Immature natural killer cell (primary cell): Measurements from ENCODE around the gene CDH3. TPM values are rescaled to one million over a fixed set of nuclear protein-coding genes. Genes with fewer than 3 reads are reported as not detected.

Experiments used
- DNase-seq, 3 donors: peaks; one replicate each; pipeline ENCODE4 v3.0.0; 2022; ENCODE audit warnings: mixed read lengths in 1 of 3
- H3K27ac Mint-ChIP-seq, 6 donors: one replicate each; pipeline ENCODE4 v1.8.0; 2020; ENCODE audit warnings: mixed read lengths in 6 of 6, mild to moderate bottlenecking in 5 of 6, inconsistent platforms in 4 of 6, moderate library complexity in 3 of 6
- H3K27me3 Mint-ChIP-seq, 3 donors: one replicate each; pipeline ENCODE4 v1.8.0; 2020 to 2021; ENCODE audit warnings: low read depth in 3 of 3, mild to moderate bottlenecking in 3 of 3, mixed read lengths in 3 of 3, moderate library complexity in 3 of 3, inconsistent platforms in 1 of 3
- H3K36me3 Mint-ChIP-seq, 3 donors: one replicate each; pipeline ENCODE4 v1.8.0; 2020; ENCODE audit warnings: mixed read lengths in 3 of 3, inconsistent platforms in 2 of 3, mild to moderate bottlenecking in 2 of 3
- H3K4me1 Mint-ChIP-seq, 2 donors: one replicate each; pipeline ENCODE4 v1.8.0; 2020; ENCODE audit warnings: inconsistent platforms in 2 of 2, mild to moderate bottlenecking in 2 of 2, mixed read lengths in 2 of 2, moderate library complexity in 1 of 2
- H3K4me3 Mint-ChIP-seq, 5 donors: one replicate each; pipeline ENCODE4 v1.8.0; 2020; ENCODE audit warnings: mild to moderate bottlenecking in 5 of 5, mixed read lengths in 5 of 5, inconsistent platforms in 3 of 5, moderate library complexity in 3 of 5
- H3K9me3 Mint-ChIP-seq, 6 donors: one replicate each; pipeline ENCODE4 v1.8.0; 2020; ENCODE audit warnings: mild to moderate bottlenecking in 6 of 6, mixed read lengths in 6 of 6, inconsistent platforms in 4 of 6, moderate library complexity in 3 of 6
- polyA plus RNA-seq, 3 donors: library from polyadenylated mRNA; unstranded; fragments of 300-500 nt; fragmentation: Illumina TruSeq; gene quantifications; one replicate each; pipeline ENCODE4 v1.2.3, GENCODE V29; 2021

CDH3 gene
- polyA plus RNA-seq, 3 donors from 2014 or later: not detected

DNA sequence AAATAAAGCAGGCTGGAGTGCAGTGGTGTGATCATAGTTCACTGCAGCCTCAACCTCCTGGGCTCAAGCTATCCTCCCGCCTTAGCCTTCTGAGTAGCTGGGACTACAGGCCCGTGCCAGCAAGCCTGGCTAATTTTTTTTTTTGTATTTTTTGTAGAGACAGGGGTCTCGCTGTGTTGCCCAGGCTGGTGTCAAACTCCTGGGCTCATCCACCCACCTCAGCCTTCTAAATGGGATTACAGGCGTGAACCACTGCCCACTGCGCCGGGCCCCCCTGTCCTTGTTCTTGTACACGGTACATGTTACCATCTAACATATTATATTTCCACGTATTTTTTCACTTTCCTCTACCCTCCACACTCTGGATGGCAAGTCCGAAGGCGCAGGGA lies 3.1 kb upstream of the CDH3 start:
- DNase-seq: no peak
- no peak overlapping the region for H3K4me3 Mint-ChIP-seq
- no peaks in the 10 kb centered on the region for H3K36me3 Mint-ChIP-seq
- peaks cover 12 to 33% (median 13%) of the 10 kb centered on the region in 3 donors for H3K27me3 Mint-ChIP-seq
- peaks cover 2 to 5% of the 10 kb centered on the region in 2 donors for H3K4me1 Mint-ChIP-seq
- no peak overlapping the region for H3K27ac Mint-ChIP-seq
- H3K9me3 Mint-ChIP-seq: no peaks in the 10 kb centered on the region

DNA sequence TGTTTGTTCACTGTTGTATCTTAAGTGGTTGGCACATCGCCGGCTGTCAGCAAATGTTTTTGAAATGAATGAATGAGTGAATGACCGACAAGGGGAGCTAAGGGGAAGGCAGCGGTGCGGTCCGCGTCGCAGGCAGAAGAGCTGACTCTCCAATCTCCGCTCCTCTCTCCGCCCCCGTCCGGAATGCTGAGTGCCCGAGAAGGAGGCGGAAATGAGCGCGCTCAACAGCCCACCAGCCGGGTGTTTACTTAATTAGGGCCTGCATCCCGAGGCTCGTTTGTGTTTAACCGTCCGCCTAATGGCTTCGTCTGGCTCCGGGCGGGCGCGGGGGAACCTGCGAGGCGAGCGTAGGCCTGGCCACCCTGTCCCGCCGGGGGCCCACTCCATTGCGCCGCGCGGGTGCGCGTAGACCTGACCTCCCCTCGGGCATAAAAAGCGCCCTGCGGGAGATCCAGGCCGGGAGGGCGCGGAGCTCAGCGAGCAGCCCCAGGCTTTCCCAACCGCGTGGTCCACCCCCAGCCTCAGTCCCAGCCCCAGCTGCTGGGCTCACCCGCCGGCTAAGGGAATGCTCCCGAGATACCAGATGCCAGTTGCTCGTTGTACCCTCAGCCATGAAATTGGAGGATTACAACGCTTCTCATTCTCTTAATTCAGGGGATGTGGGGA lies 2.5 kb upstream of the CDH3 start:
- peaks cover 12 to 34% (median 14%) of the 10 kb centered on the region in 3 donors for H3K27me3 Mint-ChIP-seq

DNA sequence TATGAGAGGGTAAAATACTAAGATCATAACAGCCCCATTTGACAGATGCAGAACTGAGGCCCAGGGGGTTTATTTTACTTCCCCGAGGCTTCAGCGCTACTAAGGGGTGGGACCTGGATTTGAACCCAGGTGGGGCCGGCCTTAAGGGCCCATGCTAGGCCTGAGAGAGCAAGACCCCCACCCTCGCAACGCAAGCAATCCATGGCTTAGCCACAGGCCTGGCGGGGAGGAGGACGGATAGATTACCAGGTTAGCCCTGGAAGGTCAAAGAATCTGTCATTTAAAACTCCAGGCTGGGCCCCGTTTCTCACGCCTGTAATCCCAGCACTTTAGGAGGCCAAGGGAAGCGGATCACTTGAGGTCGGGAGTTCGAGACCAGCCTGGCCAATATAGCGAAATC lies 1.9 kb upstream of the CDH3 start:
- no peak for DNase-seq
- Mint-ChIP-seq H3K27me3 (peaks cover 12 to 36% (median 15%) of the 10 kb centered on the region in 3 donors), H3K36me3 (no peaks in the 10 kb centered on the region), H3K4me3 (no peak overlapping the region), H3K4me1 (peaks cover 2 to 5% of the 10 kb centered on the region in 2 donors), H3K27ac (no peak overlapping the region), H3K9me3 (no peaks in the 10 kb centered on the region)

More for the DNA sequence above, 2.5 kb upstream of the CDH3 start:
- Mint-ChIP-seq H3K36me3 (no peaks in the 10 kb centered on the region), H3K4me3 (no peak overlapping the region), H3K9me3 (no peaks in the 10 kb centered on the region), H3K4me1 (peaks cover 2 to 5% of the 10 kb centered on the region in 2 donors), H3K27ac (no peak overlapping the region)
- no peak for DNase-seq

DNA sequence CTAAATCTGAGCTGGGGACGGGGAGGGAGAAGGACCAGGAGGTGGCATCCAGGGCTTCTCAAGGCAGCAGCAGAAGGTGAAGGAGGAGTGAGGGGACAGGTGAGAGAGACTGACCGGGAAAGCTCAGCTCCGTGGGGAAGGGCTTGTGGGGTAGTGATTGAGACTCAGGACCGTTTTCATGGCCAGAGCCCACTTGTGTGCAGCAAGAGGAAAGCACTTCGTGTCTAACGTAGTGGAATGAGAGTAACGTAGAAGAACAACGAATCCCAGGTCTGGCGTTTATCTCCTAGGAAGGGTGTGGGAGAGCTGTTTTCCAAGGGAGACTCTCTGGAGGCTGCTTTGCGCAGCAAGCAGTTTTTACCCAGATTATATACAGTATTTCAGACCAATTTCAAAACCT lies 1.3 kb upstream of the CDH3 start:
- H3K36me3 Mint-ChIP-seq: no peaks in the 10 kb centered on the region
- H3K4me3 Mint-ChIP-seq: no peak overlapping the region
- no peak for DNase-seq
- H3K4me1 Mint-ChIP-seq: peaks cover 2 to 5% of the 10 kb centered on the region in 2 donors
- H3K27me3 Mint-ChIP-seq: peaks cover 14 to 38% (median 15%) of the 10 kb centered on the region in 3 donors
- H3K27ac Mint-ChIP-seq: no peak overlapping the region
- H3K9me3 Mint-ChIP-seq: no peaks in the 10 kb centered on the region

DNA sequence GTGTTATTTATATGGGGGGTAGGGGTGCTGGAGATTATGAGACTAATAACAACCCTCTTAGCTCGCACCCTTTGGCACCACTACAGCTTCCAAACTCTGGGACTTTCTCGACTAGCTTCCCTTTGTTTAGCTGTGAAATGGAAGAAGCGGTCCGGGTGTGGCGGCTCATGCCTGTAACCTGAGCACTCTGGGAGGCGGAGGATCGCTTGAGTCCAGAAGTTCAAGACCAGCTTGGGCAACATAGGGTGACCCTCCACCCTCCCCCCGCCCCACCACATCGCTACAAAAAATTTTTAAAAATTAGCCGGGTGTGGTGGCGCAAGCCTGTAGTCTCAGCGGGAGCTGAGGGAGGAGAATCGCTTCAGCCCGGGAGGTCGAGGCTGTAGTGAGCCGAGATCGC lies 814 bp upstream of the CDH3 start:
- H3K4me3 Mint-ChIP-seq: no peak overlapping the region
- no peak for DNase-seq
- H3K36me3 Mint-ChIP-seq: no peaks in the 10 kb centered on the region
- peaks cover 15 to 41% (median 15%) of the 10 kb centered on the region in 3 donors for H3K27me3 Mint-ChIP-seq
- no peaks in the 10 kb centered on the region for H3K9me3 Mint-ChIP-seq
- H3K4me1 Mint-ChIP-seq: peaks cover 2 to 5% of the 10 kb centered on the region in 2 donors
- H3K27ac Mint-ChIP-seq: no peak overlapping the region

DNA sequence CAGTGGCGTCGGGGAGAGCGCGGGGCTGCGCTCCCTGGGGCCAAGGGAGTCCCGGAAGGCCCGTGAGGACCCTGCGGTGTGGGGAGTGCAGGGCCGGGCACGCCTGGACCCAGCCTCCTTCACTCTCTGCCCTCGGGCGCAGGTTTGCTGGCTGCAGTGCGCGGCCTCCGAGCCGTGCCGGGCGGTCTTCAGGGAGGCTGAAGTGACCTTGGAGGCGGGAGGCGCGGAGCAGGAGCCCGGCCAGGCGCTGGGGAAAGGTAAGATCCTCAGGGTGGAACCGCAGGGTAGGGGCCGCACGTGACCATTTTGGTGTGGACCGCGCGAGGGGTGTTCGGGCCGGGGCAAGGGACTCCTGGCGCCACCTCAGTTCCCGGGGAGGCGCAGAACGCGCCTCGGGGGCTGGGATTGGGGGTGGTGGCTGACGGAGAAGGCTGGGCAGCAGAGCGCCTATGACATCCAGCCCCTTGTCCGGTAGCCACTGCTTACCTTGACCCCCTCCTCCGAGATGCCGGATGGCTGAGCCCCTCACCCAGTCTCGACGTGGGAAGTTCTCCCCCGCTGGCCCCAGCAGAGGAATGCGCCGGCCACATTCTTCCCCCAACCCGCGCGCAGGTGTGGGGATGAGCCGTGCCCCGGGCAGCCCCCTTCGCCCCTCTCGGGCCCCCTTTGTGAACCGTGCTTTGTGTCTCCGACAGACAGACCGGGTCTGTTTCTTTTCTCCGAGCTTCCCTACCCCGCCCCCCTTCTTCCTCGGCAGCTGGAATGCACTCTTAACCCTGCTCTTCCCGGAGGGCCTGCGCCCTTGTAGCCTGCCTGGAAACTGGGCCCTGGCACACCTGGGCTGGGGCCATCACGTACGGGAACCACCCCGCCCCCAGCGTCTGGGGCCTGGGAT lies 631 bp downstream of the CDH3 start:
- Mint-ChIP-seq H3K36me3 (no peaks in the 10 kb centered on the region), H3K27me3 (peaks cover 13 to 38% (median 14%) of the 10 kb centered on the region in 3 donors), H3K4me1 (peaks cover 2 to 5% of the 10 kb centered on the region in 2 donors), H3K27ac (no peak overlapping the region), H3K9me3 (no peaks in the 10 kb centered on the region), H3K4me3 (no peak overlapping the region)
- no peak for DNase-seq

DNA sequence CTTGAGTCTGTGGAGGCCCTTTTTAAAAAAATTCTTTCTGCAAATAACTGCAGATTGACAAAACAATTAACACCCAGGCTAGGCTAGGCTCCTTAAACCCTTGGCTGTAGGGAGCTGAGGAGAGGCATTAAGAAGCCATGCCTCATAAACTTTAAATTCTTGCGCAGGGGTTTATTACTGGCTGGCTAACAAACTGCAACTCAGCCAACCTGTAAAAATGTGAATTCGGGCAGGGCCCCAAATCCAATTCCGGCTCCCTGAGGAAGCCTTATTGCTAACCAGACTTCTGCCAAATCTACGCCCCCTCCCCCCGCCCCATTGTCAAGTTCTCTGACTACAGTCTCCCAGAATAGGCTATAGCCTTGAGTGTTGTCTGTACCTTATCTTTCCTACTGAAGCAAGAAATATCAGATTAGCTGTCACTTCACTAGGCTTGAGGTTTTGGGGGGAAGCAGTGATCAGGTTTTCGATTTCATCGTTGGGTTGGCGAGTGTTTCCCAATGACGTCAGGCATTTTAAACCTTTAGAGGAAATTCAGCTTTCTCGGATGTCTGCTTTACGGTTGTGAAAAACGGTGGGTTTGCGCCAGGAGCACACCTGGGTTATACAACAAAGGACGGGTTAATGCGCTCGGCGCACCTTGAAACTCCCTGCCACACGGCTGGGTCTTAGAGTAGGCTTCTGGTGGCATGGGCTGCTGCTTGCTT lies 2.0 kb downstream of the CDH3 start:
- Mint-ChIP-seq H3K36me3 (no peaks in the 10 kb centered on the region), H3K27ac (no peak overlapping the region), H3K4me1 (peaks cover 2 to 5% of the 10 kb centered on the region in 2 donors), H3K4me3 (no peak overlapping the region), H3K9me3 (no peaks in the 10 kb centered on the region), H3K27me3 (peaks cover 9 to 34% (median 13%) of the 10 kb centered on the region in 3 donors)
- DNase-seq: no peak

DNA sequence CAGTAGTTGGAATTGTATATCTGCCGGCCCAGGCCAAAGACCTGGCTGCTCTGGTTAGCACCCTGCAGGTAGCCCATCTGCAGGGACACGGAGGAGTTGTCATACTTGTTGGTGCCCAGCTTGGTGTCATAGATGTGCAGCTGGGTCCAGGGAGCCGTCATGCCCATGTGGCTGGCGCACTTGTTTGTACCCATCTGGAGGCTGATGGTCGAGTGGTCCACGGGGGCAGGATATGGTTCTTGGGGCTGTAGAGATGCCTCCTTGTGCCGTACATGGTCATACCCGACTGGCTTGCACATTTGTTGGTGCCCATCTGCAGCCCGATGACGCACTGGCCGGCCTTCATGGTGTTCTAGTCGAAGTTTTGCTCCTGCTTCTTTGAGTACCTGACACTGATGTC lies 6.0 kb downstream of the CDH3 start:
- Mint-ChIP-seq H3K27me3 (peaks cover 4 to 14% (median 6%) of the 10 kb centered on the region in 3 donors), H3K36me3 (no peaks in the 10 kb centered on the region), H3K4me3 (no peak overlapping the region), H3K27ac (no peak overlapping the region), H3K9me3 (no peaks in the 10 kb centered on the region), H3K4me1 (no peaks in the 10 kb centered on the region)
- DNase-seq: no peak

DNA sequence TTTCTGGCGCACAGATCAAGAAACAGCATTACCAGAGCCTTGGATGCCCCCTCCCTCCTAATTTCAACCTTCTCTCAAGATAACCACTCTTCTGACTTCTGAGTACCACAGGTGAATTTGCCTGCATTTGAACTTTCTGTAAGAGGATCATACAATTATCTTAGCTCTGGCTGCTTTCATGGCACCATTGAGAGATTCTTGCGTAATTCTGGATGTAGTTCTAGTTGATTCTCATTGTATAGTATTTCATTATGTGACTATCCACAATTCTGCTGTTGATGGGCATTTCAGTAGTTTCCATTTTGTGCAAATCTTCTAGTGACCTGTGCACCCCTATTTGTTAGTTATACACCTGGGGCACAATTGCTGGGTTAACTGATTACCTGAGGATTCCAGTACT lies 7.5 kb downstream of the CDH3 start:
- no peaks in the 10 kb centered on the region for H3K36me3 Mint-ChIP-seq
- no peak for DNase-seq
- H3K4me3 Mint-ChIP-seq: no peak overlapping the region
- H3K27me3 Mint-ChIP-seq: peaks cover 2 to 13% (median 3%) of the 10 kb centered on the region in 3 donors
- H3K9me3 Mint-ChIP-seq: no peaks in the 10 kb centered on the region
- H3K4me1 Mint-ChIP-seq: no peaks in the 10 kb centered on the region
- no peak overlapping the region for H3K27ac Mint-ChIP-seq

DNA sequence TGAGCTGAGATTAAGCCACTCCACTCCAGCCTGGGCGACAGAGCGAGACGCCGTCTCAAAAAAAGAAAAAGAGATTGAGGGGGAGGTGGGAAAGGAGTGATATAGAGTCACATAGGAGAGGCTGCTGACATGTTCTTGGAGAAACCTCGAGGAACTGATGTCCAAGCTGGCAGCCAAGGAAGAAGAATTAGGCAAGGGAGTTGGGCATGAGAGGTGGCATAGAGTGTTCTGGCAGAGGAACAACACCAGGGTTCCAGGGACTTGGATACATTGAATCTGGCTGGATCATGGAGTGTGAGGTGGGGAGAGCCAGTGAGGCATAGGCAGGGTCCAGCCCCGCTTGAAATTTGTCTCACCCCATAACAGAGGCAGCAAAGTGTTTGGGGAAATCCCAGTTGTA lies 10.7 kb downstream of the CDH3 start:
- Mint-ChIP-seq H3K4me3 (no peak overlapping the region), H3K27ac (no peak overlapping the region), H3K4me1 (no peaks in the 10 kb centered on the region), H3K9me3 (no peaks in the 10 kb centered on the region), H3K36me3 (no peaks in the 10 kb centered on the region), H3K27me3 (peaks cover 0 to 1% (median 0%) of the 10 kb centered on the region in 3 donors)
- DNase-seq: no peak

DNA sequence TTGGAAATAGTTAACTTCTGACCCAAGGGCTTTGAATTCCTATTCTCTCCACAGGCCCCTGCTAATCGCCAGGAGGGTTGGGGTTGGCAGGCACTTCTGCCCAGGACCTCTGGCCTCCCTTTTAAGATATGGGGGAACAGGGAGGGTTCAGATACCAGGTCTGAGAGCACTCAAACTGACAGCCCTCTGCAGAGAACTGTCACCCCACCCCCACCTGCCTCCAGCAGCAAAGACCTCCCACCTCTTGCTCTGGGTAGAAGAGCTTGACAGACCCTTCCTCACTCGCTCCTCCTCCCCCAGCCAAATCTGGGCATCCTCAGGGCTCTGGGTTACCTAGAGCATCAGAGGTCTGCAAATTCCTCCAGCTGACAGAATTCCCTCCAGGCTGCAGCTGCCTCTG lies 11.6 kb downstream of the CDH3 start:
- no peak overlapping the region for H3K27ac Mint-ChIP-seq
- H3K9me3 Mint-ChIP-seq: no peaks in the 10 kb centered on the region
- H3K4me3 Mint-ChIP-seq: no peak overlapping the region
- peaks cover 0 to 4% (median 0%) of the 10 kb centered on the region in 3 donors for H3K27me3 Mint-ChIP-seq
- no peaks in the 10 kb centered on the region for H3K4me1 Mint-ChIP-seq
- H3K36me3 Mint-ChIP-seq: no peaks in the 10 kb centered on the region
- DNase-seq: no peak

DNA sequence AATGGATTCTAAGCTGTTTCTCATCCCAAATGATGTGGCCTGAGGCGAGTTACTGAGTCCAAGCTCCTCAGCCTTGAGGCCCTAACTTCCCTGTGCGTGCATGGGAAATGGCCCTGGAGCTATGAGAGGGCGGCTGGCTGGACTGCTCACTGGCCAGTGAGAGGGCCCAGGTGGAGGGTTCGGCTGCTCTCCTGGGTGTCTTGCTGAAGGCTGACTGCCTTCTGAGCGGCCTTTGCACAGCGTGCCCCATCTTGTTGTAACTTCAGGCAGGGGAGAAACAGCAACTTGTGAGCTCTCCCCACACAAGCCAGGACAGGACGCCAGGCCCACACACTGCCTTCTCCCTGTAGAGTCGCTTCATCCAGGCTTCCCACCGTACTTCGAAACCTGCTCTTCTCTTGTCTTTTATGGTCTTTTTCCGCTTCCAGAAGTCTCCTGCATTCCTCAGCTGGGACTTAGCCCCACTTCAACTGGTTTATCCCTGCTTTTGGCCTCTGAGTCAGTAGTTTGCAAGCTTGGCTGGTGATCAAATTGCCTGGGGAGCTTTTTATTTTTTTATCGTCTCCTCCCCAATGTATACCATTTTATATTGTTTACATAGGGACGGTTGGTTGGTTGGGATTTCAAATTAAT lies 13.3 kb downstream of the CDH3 start:
- peaks cover 0 to 4% (median 0%) of the 10 kb centered on the region in 3 donors for H3K27me3 Mint-ChIP-seq
- no peak overlapping the region for H3K4me3 Mint-ChIP-seq
- H3K9me3 Mint-ChIP-seq: no peaks in the 10 kb centered on the region
- no peak for DNase-seq
- H3K4me1 Mint-ChIP-seq: no peaks in the 10 kb centered on the region
- no peak overlapping the region for H3K27ac Mint-ChIP-seq
- H3K36me3 Mint-ChIP-seq: no peaks in the 10 kb centered on the region

DNA sequence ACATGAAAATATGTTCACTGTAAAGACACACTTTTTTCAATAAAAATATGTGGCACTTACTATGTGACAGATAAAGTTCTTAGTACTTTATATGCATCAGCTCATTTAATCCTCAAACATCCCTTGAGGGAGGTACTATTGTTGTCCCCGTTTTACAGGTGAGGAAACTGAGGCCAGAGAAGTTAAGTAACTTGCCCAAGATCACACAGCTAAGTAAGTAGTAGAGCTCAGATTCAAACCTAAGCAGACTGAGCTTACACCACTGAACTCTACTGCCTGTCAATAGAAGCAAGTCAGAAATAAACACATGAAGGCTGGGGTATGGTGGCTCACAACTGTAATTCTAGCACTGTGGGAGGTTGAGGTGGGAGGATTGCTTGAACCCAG lies 13.9 kb downstream of the CDH3 start:
- H3K9me3 Mint-ChIP-seq: no peaks in the 10 kb centered on the region
- DNase-seq: no peak
- H3K4me3 Mint-ChIP-seq: no peak overlapping the region
- H3K36me3 Mint-ChIP-seq: no peaks in the 10 kb centered on the region
- H3K27ac Mint-ChIP-seq: no peak overlapping the region
- peaks cover 0 to 4% (median 0%) of the 10 kb centered on the region in 3 donors for H3K27me3 Mint-ChIP-seq
- H3K4me1 Mint-ChIP-seq: no peaks in the 10 kb centered on the region
